Putamen (tissue), 1 donor: Measurements from ENCODE around the gene OPCML.

Experiments
- DNase-seq: peaks from one replicate; pipeline ENCODE4 v3.0.0-alpha.2; 2016; ENCODE audit warnings: low spot score

OPCML gene

DNA sequence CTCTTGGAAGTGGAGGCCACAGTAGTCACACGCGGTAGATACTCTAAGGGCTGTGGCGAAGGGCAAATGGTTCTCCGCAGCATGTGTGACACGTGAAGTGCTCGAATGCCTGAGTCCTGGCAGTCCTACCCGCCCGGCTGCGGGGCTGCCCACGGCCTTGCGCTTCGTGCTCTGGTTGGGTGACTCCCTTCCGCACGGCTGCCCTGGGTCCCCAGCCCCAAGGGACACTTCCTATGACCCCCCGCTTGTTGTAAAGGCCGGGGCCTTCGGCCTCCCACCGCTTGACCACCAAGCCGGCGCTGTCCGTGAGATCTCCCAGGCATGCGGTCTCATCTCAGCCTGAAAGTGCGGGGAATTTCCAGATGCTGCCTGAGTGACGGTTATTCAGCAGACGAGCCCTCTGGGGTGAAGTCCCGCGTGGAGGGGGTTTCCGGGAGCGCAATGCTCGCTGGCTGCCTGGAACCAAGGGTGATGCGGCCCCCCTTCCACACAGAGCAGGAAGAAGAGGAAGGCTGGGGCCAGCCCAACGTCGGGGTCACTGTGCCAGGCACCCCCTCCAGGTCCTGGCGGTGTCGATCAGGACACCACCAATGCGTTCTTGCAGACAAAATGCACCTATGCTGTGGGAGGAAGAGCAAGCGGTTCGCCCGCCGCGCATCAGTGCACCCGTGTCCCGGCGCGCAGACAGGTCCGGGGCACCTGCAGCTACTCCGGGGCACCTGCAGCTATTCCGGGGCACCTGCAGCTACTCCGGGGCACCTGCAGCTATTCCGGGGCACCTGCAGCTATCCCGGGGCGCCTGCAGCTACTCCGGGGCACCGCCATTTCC is 171.2 kb downstream of the OPCML start:
- no peak for DNase-seq

GRCh38 chr11:133355095-133355494 is 177.2 kb downstream of the OPCML start:
- no peak for DNase-seq

DNA sequence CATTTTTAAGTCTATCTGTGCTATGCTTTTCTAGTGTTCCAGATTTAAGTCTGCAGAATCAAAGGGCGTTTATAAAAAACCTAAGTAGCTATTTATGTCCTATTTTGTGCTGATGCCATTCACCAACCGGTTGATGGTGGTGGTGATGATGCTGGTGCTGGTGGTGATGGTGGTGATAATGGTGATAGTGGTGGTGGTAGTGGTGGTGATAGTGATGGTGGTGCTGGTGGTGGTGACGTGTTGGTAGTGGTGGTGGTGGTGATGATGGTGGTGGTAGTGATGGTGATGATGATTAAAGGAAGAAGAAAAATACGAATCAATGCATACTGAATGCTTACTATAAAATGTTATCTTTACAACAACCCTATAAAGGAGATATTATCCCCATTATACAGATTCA is 178.2 kb downstream of the OPCML start:
- DNase-seq = no peak

DNA sequence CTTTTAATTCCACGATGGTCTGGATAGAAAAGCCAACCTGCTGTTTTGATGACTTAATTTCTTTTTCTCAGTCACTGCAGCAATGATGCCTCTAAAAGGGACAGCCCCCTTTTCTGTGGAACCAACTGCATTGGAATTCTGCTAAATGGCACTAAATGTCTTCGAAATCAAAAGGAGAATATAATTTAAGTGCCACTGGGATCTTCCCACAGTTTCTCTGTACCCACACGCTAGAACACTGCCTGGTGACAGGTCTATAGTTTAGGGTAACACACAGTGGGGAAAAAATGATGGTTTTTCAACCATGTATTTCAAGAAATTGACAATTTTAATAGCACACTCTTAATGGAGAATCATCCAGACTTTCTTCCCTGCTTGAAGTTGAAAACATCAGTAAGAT is 182.3 kb downstream of the OPCML start:
- DNase-seq = peak; percentile 57

GRCh38 chr11:133347988-133348387 is 184.3 kb downstream of the OPCML start:
- DNase-seq = no peak

DNA sequence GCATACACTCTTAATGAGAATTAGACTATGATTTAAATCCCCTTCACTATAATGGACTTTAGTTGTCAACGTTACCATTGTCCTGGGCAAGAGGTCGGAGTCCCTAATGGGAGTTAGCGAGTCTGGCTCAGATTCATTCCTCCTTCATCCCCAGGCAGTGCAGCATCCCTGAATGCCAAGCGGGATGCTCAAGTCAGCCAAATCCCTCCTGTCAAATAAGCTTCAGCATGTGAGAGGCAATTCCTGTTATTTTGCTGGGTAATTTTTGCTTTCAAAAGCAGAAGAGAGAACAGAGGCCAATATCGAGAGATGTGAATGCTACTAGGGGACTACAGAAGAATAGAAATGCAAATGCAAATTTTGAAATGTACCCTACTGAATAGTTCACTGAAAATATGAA is 186.2 kb downstream of the OPCML start:
- no peak for DNase-seq

GRCh38 chr11:133343951-133344350 is 188.3 kb downstream of the OPCML start:
- DNase-seq = no peak

DNA sequence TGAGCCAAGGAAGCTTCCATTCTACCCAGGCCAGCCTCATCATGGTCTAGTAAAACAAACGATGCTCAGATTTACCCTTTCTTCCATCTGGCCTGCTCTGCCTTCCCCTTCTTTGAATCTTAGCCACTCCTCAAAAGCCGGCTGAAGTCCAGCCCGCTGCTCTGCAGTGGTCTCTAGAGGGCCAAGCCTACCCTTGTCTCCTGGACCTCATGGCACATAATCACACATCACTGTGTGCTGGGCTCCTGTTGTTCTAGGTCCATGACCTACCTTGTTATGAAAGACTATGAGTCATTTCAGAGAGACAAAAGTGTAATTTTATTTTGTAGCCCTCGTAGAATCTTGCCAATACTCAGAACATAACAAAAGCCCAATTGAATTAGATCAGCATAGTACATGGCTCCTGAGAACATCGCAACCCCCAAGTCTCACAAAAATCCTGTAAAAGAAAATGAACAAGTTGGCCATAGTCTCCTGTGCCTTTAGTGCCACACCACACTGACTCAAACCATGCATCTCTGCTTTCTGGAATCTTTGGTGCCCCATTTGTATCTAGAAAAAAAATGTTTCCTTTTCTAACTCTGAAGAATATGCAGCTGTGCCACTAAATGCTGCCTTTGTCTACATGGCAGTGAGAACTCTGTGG is 192.7 kb downstream of the OPCML start:
- DNase-seq = peak; percentile 43

- DNase-seq = no peak
Observed at GRCh38 chr11:133338588-133338987, 193.7 kb downstream of the OPCML start.

DNA sequence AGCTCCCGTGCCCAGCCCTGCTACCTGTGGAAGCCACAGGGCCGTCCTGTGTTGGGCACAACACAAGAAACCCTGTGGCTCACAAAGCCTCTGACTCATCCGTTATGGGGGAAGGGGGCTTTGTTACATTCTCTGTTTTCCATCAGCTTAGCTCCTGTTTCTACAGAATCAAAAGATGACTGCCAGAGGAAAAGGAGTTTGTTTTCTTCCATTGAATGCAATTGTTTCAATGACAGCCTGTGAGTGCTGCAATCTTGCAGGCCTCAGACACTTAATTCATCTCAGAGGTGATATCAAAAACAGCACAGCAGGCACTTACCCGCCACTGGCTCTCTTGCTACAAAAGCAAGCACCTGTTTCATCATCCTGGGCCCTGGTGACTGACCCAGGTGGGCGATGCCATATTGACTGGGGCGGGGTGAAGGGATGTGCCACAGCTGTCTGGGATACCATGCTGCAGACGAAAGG is 194.3 kb downstream of the OPCML start:
- no peak for DNase-seq

DNA sequence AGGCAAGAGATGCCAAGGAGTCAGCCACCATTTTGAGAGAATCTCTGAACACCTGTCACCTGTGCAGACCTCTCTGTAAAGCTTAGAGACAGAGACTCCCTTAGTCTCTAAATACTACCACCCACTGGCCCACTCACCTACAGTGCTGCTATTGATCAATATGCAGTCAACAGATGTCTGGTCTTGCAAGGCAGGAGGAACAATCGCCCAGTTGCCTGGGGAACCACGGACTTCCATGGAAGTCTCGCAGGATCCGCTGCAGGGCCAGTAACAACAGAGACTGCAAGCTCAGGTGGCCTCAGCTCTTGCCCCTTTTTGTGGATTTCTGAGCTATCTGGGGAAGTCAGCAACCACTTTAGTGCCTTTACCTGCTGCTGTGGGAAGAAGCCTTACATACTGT is 195.1 kb downstream of the OPCML start:
- no peak for DNase-seq

GRCh38 chr11:133331031-133331430 is 201.3 kb downstream of the OPCML start:
- DNase-seq = no peak

DNA sequence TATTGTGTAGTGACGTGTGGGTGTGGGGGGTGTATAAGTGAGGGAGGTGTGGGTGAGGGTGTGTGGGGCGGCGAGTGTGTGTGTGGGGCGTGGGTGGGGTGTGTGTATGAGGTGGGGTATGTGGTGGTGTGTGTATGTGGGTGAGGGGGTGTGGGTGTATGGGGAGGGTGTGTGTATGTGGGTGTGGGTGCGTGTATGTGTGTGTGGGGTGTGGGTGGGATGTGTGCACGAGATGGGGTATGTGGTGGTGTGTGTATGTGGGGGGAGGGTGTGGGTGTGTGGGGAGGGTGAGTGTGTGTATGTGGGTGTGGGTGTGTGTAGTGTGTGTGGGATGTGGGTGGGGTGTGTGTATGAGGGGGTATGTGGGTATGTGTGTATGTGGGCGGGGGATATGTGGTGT is 205.5 kb downstream of the OPCML start:
- DNase-seq = no peak

DNA sequence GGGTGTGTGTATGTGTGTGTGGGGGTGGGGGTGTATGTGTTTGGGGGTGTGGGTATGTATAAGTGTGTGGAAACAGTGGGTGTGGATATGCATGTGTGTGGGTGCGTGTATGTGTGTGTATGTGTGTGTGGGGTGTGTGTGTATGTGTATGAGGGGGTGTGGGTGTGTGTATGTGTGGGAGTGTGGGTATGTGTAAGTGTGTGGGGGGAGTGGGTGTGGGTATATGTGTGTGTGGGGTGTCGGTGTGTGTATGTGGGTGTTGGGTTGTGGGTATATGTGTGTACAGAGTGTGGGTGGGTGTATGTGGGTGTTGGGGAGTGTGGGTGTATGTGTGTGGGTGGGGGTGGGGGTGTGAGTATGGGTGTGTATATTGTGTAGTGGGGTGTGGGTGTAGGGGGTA is 206.0 kb downstream of the OPCML start:
- DNase-seq = no peak

- DNase-seq = no peak
Observed at GRCh38 chr11:133325711-133326110, 206.6 kb downstream of the OPCML start.

DNA sequence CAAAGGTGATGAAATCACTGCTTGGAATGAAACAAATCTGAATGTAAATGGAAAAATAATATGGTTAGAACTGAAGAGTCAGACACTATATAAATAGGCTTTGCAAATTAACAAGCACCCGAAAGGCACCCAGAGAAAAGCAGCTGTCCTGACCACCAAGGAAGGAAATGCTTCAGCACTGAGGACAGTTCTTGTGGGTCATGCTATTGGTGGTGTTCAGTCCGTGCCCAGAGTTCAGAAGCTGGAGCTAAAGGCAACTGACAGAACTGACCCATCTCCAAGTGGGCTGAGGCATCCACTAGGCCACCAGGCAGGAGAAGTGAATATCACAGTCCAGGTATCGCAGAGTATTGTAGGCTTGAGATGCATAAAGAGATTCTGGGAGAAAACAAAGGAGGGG is 208.9 kb downstream of the OPCML start:
- DNase-seq = no peak

GRCh38 chr11:133318221-133318620 is 214.1 kb downstream of the OPCML start:
- DNase-seq = no peak

DNA sequence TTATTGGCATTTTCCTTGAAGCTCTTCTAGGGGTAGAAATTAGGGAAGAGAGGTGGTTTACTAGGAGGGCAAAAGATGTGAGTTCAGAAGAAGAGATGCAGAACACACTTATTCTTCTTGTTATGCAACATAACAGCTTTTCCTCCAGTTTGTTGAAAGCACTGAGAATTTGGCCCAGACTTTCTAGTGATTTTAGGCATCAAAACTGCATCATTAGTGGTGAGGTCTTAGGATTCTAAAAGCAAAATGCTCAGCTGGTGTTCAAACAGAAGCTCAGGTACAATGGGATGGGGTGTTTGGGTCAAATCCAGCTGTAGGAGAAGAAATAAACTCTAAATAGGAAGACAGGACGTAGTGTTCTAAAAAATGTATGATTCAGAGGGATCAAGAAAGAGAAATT is 221.1 kb downstream of the OPCML start:
- no peak for DNase-seq

GRCh38 chr11:133306019-133306418 is 226.3 kb downstream of the OPCML start:
- DNase-seq = no peak

GRCh38 chr11:133305208-133305956 is 226.9 kb downstream of the OPCML start:
- DNase-seq = no peak

DNA sequence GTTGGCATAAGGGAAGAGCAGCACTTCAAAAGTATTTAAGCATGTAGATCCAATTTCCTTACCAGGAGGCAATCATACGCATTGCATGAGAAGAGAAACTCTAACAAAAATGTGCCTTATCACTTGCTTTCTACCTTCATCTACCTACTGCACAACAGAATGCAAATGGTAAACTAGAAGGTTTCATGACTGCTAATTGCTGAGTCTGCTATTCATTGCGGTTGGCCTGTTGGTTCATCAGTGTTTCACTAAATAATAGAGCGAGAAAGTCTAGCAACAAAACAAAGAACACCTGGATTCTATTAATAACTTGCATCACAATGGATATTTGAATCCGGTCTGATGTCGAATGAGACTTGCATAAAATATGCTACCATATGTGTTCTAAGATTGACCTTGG is 229.0 kb downstream of the OPCML start:
- DNase-seq = no peak

DNA sequence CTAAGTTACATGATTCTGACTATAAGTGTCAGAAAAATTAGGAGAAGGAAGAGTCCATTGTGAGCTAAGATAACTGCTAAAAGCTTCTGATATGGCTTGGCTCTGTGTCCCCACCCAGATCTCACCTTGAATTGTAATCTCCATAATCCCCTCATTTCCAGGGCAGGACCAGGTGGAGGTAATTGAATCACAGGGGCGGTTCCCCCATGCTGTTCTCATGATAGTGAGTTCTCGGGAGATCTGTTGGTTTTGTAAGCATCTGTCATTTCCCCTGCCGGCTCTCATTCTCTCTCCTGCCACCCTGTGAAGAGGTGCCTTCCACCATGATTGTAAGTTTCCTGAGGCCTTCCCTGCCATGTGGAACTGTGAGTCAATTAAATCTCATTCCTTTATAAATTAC is 230.2 kb downstream of the OPCML start:
- no peak for DNase-seq

DNA sequence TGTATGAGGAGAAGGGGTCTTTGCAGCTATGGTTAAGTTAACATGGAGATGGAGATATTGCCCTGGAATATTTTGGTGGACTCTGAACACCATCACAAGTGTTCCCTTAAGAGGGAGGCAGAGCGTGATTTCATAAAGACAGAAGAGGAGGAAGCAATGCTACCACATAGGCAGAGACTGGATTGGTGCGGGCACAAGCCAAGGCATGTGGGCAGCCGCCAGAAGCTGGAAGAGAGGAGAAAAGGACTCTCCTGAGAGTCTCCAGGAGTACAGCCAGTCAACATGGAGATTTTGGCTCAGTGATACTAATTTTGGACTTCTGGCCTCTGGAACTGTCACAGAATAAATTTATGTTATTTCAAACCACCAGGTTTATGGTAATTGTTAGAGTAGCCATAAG is 231.6 kb downstream of the OPCML start:
- DNase-seq = no peak
